GM21381 (cell line): Measurements from ENCODE around the gene OR5AR1.
"Not testable (repeated sequence)": the region's sequence is repeated elsewhere in the genome, so short reads cannot be mapped to it uniquely, and the experiment has no call there.

ENCODE experiments used
- ATAC-seq: cut with Tn5 transposase; IDR thresholded peaks from one replicate; pipeline ENCODE4 v1.9.1; 2021; ENCODE audit warnings: mild to moderate bottlenecking, moderate library complexity; ENCODE audit not compliant: unreplicated experiment

The OR5AR1 gene

GRCh38 chr11:56663386-56663785, at the start of gene OR5AR1:
Gene OR5AR1, plus strand, starts transcription at chr11:56663686. Its CDS starts 0 bp downstream, at chr11:56663686.
- ATAC-seq = no peak

GRCh38 chr11:56624661-56625110, 38.8 kb upstream of the OR5AR1 start:
- ATAC-seq = peak; percentile 61

GRCh38 chr11:56625946-56626345, 37.5 kb upstream of the OR5AR1 start:
- ATAC-seq = no peak

GRCh38 chr11:56632329-56632728, 31.2 kb upstream of the OR5AR1 start:
- ATAC-seq = no peak

GRCh38 chr11:56636861-56637260, 26.6 kb upstream of the OR5AR1 start:
- no peak for ATAC-seq

- ATAC-seq = no peak
Measured at GRCh38 chr11:56637500-56637899, 26.0 kb upstream of the OR5AR1 start.

GRCh38 chr11:56642339-56642738, 21.1 kb upstream of the OR5AR1 start, which contains the start of gene OR5AP2:
Gene OR5AP2, minus strand, starts transcription at chr11:56642439. Its CDS starts 0 bp downstream, at chr11:56642439.
- no peak for ATAC-seq

GRCh38 chr11:56659755-56660154, 3.7 kb upstream of the OR5AR1 start:
- no peak for ATAC-seq

- no peak for ATAC-seq
Measured at GRCh38 chr11:56670984-56671383, 7.5 kb downstream of the OR5AR1 start.

- no peak for ATAC-seq
Measured at GRCh38 chr11:56688554-56689100, 25.1 kb downstream of the OR5AR1 start.

- ATAC-seq = not testable (repeated sequence)
Measured at GRCh38 chr11:56691179-56691578, 27.7 kb downstream of the OR5AR1 start.

GRCh38 chr11:56693428-56693827, 29.9 kb downstream of the OR5AR1 start:
- no peak for ATAC-seq

GRCh38 chr11:56698795-56699194, 35.3 kb downstream of the OR5AR1 start, which contains the start of gene OR9G1:
Gene OR9G1, plus strand, starts transcription at chr11:56699095. Its CDS starts 1,293 bp downstream, at chr11:56700388.
- no peak for ATAC-seq

GRCh38 chr11:56700242-56700913, 36.9 kb downstream of the OR5AR1 start:
- no peak for ATAC-seq

GRCh38 chr11:56700914-56701485, 37.5 kb downstream of the OR5AR1 start:
- no peak for ATAC-seq

GRCh38 chr11:56705784-56706396, 42.4 kb downstream of the OR5AR1 start:
- no peak for ATAC-seq

- no peak for ATAC-seq
Measured at GRCh38 chr11:56706486-56706885, 43.0 kb downstream of the OR5AR1 start.

GRCh38 chr11:56714206-56714605, 50.7 kb downstream of the OR5AR1 start:
- no peak for ATAC-seq
